ENCODE measurements around the gene ALPK3. TPM values are rescaled to one million over a fixed set of nuclear protein-coding genes. Genes with fewer than 3 reads are reported as not detected.

The ALPK3 gene
- total and polyA plus RNA-seq, 9 of the 15 experiments (the other 6 are each of a cell fraction or from before 2014, with no cell fraction given), result 0.04 to 1.0 (median 0.07) TPM; not detected in 2

- TF ChIP-seq NR2C2 (CRISPR knock-in tag; IDR thresholded peaks at IDR 0.05) (no peak), NR2C2 (tag; IDR thresholded peaks at IDR 0.05) (peak; percentile 52; the same call in 1 of the 2 replicates), ESRRA (IDR thresholded peaks at IDR 0.05; ENCODE audit: borderline replicate concordance, low read depth) (peak; percentile 38; the same call in 1 of the 2 replicates), AFF1 (IDR thresholded peaks at IDR 0.05; ENCODE audit: low read depth in 1 of 2, partially characterized antibody in 2 of 2) (peak in 1 of 2 experiments; percentile 37), NRF1 (conservative IDR thresholded peaks at IDR 0.05 in 1 of 2, IDR thresholded peaks at IDR 0.05 in 1 of 2) (peak in 1 of 2 experiments; percentile 18; a peak in 1 of 4 replicates), GATAD2B (IDR thresholded peaks at IDR 0.05; ENCODE audit: borderline replicate concordance) (no peak), CBFA2T3 (IDR thresholded peaks at IDR 0.05) (peak; percentile 44; the same call in 1 of the 2 replicates), TFAM (CRISPR knock-in tag; conservative IDR thresholded peaks at IDR 0.05) (no peak), POLR2B (IDR thresholded peaks at IDR 0.05; ENCODE audit: low read depth, partially characterized antibody) (no peak), SMC3 (conservative IDR thresholded peaks at IDR 0.05; ENCODE audit: insufficient read depth, low read depth, low read length) (0 out of 2 replicates have a peak, but pooled peaks have one; percentile 26), MYC (IDR thresholded peaks at IDR 0.05; ENCODE audit: low read depth, low read length) (peak; percentile 81), MYC (CRISPR knock-in tag; IDR thresholded peaks at IDR 0.05; ENCODE audit: borderline replicate concordance, low read depth) (no peak), ZNF592 (IDR thresholded peaks at IDR 0.05) (peak; percentile 34; the same call in 1 of the 2 replicates), CXXC5 (CRISPR knock-in tag; IDR thresholded peaks at IDR 0.05) (no peak)
- TF ChIP-seq, protein P1, sequence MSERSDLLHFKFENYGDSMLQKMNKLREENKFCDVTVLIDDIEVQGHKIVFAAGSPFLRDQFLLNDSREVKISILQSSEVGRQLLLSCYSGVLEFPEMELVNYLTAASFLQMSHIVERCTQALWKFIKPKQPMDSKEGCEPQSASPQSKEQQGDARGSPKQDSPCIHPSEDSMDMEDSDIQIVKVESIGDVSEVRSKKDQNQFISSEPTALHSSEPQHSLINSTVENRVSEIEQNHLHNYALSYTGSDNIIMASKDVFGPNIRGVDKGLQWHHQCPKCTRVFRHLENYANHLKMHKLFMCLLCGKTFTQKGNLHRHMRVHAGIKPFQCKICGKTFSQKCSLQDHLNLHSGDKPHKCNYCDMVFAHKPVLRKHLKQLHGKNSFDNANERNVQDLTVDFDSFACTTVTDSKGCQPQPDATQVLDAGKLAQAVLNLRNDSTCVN (CRISPR knock-in tag; IDR thresholded peaks at IDR 0.05), result 0 out of 2 replicates have a peak, but pooled peaks have one; percentile 53
- TF ChIP-seq, protein P2, sequence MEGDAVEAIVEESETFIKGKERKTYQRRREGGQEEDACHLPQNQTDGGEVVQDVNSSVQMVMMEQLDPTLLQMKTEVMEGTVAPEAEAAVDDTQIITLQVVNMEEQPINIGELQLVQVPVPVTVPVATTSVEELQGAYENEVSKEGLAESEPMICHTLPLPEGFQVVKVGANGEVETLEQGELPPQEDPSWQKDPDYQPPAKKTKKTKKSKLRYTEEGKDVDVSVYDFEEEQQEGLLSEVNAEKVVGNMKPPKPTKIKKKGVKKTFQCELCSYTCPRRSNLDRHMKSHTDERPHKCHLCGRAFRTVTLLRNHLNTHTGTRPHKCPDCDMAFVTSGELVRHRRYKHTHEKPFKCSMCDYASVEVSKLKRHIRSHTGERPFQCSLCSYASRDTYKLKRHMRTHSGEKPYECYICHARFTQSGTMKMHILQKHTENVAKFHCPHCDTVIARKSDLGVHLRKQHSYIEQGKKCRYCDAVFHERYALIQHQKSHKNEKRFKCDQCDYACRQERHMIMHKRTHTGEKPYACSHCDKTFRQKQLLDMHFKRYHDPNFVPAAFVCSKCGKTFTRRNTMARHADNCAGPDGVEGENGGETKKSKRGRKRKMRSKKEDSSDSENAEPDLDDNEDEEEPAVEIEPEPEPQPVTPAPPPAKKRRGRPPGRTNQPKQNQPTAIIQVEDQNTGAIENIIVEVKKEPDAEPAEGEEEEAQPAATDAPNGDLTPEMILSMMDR (IDR thresholded peaks at IDR 0.05 in 2 of 3, conservative IDR thresholded peaks at IDR 0.05 in 1 of 3; ENCODE audit: insufficient read depth in 2 of 3, low read depth in 1 of 3, low read length in 3 of 3), result peak; percentile 57 to 68 (median 64)
These were observed 4.4 kb downstream of the ALPK3 start (continued) for GRCh38 chr15:84821501-84822021.

Data from K562 (cell line).